HepG2 (cell line): Measurements from ENCODE around the gene NAP1L4.

Experiments used
- CBX2 ChIP-seq, 2 experiments: fragments of 200-600 bp in 1 of 2; sonication (generic); formaldehyde crosslinking in 1 of 2; IDR thresholded peaks; 2 replicates each; pipeline versions ENCODE4 v1.7.0 to v1.8.1; 2018 to 2022; ENCODE audit warnings: low read depth in 2 of 2, low read length in 1 of 2, mild to moderate bottlenecking in 1 of 2, missing genetic modification reagents in 1 of 2
- ELF1 ChIP-seq: sonication (generic); formaldehyde crosslinking; IDR thresholded peaks from 2 replicates; pipeline ENCODE4 v1.4.0; 2020; ENCODE audit warnings: missing genetic modification reagents
- KAT7 ChIP-seq: IDR thresholded peaks from 2 replicates; pipeline ENCODE4 v1.6.1; 2018; ENCODE audit warnings: borderline replicate concordance, missing compliant biosample characterization
- MTA1 ChIP-seq: sonication (generic); formaldehyde crosslinking; IDR thresholded peaks from 2 replicates; pipeline ENCODE4 v1.4.0; 2020; ENCODE audit warnings: missing genetic modification reagents, mild to moderate bottlenecking, borderline replicate concordance
- MXI1 ChIP-seq: IDR thresholded peaks from 3 replicates; pipeline ENCODE4 v1.6.1; 2012; ENCODE audit warnings: low read depth, low read length, inconsistent platforms, borderline replicate concordance
- NFYB ChIP-seq: sonication (generic); formaldehyde crosslinking; IDR thresholded peaks from 2 replicates; pipeline ENCODE4 v1.4.0; 2020; ENCODE audit warnings: missing genetic modification reagents
- SIN3A ChIP-seq: IDR thresholded peaks from 2 replicates; pipeline ENCODE4 v1.6.1; 2011; ENCODE audit warnings: low read depth, mild to moderate bottlenecking, control low read depth, low read length, borderline replicate concordance
- SP5 ChIP-seq: IDR thresholded peaks from 2 replicates; pipeline ENCODE4 v1.6.1; 2016; ENCODE audit warnings: low read depth, borderline replicate concordance
- TCF12 ChIP-seq, 2 experiments: fragments of 450-650 bp in 1 of 2; sonication (generic) in 1 of 2; formaldehyde crosslinking in 1 of 2; IDR thresholded peaks; 2 replicates each; pipeline versions ENCODE4 v1.6.1 to v1.8.0; 2017 to 2022; ENCODE audit warnings: antibody characterized with exemption in 1 of 2, mild to moderate bottlenecking in 1 of 2, missing genetic modification reagents in 1 of 2, moderate library complexity in 1 of 2
- ZNF777 ChIP-seq: sonication (generic); formaldehyde crosslinking; IDR thresholded peaks from 2 replicates; pipeline ENCODE4 v1.4.0; 2020; ENCODE audit warnings: missing genetic modification reagents
- TF ChIP-seq, protein P1 (sequence below): sonication (generic); formaldehyde crosslinking; IDR thresholded peaks from 2 replicates; pipeline ENCODE4 v1.4.0; 2020; ENCODE audit warnings: low read depth, missing genetic modification reagents
- TF ChIP-seq, protein P2 (sequence below): sonication (generic); formaldehyde crosslinking; IDR thresholded peaks from 2 replicates; pipeline ENCODE4 v1.5.0; 2020; ENCODE audit warnings: mild to moderate bottlenecking, missing genetic modification reagents, moderate library complexity
- TF ChIP-seq, protein P3 (sequence below): IDR thresholded peaks from 2 replicates; pipeline ENCODE4 v1.6.1; 2016
- TF ChIP-seq, protein P4 (sequence below): sonication (generic); formaldehyde crosslinking; conservative IDR thresholded peaks from 2 replicates; pipeline ENCODE4 v1.4.0; 2020; ENCODE audit warnings: missing genetic modification reagents

DNA sequence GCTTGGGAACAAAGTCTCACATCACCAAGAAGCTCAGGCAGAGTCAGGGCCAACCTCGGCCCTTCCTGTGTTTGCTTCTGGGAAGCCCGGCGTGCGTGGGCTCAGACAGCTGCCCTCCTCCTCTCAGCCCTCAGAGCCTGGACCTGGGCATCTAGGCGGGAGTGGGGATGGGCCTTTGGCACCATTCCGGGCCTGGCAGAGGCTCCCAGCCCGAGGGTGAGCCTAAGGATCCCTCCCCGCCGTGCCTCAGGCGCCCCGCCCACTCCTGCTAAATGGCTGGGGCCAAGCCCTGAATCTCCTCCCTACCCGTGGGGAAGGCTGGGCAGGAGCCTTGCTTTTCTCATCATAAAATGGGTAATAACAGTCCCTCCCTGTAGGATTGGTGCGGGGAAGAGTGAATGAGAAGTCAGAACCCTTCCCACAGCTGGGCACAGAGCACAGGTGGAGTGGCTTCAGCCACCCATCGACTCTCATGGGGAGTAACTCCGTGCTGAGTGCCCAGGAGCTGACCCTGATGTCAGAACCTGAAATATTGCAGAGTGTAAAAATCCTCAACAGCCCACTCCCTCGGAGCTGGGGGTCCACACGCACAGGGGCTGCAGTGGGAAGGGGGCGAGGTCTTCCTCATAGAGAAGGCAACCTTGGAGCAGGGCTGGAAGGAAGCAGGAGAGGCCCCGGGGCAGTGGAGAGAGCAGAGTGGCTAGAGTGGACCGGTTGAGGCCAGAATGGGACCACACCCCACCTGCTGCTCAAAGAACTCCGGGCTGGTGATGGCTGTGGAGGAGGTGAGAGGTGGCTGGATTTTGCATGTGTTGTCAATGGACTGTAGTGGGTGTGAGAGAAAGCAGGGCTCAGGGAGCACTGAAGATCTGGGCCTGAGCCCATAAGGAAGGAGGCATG lies 87.7 kb downstream of the NAP1L4 start:
- TF ChIP-seq, protein P1, sequence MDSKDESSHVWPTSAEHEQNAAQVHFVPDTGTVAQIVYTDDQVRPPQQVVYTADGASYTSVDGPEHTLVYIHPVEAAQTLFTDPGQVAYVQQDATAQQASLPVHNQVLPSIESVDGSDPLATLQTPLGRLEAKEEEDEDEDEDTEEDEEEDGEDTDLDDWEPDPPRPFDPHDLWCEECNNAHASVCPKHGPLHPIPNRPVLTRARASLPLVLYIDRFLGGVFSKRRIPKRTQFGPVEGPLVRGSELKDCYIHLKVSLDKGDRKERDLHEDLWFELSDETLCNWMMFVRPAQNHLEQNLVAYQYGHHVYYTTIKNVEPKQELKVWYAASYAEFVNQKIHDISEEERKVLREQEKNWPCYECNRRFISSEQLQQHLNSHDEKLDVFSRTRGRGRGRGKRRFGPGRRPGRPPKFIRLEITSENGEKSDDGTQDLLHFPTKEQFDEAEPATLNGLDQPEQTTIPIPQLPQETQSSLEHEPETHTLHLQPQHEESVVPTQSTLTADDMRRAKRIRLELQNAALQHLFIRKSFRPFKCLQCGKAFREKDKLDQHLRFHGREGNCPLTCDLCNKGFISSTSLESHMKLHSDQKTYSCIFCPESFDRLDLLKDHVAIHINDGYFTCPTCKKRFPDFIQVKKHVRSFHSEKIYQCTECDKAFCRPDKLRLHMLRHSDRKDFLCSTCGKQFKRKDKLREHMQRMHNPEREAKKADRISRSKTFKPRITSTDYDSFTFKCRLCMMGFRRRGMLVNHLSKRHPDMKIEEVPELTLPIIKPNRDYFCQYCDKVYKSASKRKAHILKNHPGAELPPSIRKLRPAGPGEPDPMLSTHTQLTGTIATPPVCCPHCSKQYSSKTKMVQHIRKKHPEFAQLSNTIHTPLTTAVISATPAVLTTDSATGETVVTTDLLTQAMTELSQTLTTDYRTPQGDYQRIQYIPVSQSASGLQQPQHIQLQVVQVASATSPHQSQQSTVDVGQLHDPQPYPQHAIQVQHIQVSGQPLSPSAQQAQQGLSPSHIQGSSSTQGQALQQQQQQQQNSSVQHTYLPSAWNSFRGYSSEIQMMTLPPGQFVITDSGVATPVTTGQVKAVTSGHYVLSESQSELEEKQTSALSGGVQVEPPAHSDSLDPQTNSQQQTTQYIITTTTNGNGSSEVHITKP (CRISPR knock-in tag), result no peak
- TF ChIP-seq, protein P2, sequence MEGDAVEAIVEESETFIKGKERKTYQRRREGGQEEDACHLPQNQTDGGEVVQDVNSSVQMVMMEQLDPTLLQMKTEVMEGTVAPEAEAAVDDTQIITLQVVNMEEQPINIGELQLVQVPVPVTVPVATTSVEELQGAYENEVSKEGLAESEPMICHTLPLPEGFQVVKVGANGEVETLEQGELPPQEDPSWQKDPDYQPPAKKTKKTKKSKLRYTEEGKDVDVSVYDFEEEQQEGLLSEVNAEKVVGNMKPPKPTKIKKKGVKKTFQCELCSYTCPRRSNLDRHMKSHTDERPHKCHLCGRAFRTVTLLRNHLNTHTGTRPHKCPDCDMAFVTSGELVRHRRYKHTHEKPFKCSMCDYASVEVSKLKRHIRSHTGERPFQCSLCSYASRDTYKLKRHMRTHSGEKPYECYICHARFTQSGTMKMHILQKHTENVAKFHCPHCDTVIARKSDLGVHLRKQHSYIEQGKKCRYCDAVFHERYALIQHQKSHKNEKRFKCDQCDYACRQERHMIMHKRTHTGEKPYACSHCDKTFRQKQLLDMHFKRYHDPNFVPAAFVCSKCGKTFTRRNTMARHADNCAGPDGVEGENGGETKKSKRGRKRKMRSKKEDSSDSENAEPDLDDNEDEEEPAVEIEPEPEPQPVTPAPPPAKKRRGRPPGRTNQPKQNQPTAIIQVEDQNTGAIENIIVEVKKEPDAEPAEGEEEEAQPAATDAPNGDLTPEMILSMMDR (CRISPR knock-in tag), result no peak
- TF ChIP-seq SIN3A (no peak), MTA1 (no peak), ELF1 (no peak), CBX2 (IDR thresholded peaks at IDR 0.05; ENCODE audit: low read depth, low read length) (no peak), CBX2 (CRISPR knock-in tag; IDR thresholded peaks at IDR 0.05; ENCODE audit: low read depth) (no peak), TCF12 (IDR thresholded peaks at IDR 0.05) (no peak), TCF12 (CRISPR knock-in tag; IDR thresholded peaks at IDR 0.05) (no peak), NFYB (CRISPR knock-in tag) (no peak), ZNF777 (CRISPR knock-in tag) (no peak), KAT7 (CRISPR knock-in tag) (no peak), MXI1 (no peak), SP5 (CRISPR knock-in tag) (no peak)
- TF ChIP-seq, protein P3, sequence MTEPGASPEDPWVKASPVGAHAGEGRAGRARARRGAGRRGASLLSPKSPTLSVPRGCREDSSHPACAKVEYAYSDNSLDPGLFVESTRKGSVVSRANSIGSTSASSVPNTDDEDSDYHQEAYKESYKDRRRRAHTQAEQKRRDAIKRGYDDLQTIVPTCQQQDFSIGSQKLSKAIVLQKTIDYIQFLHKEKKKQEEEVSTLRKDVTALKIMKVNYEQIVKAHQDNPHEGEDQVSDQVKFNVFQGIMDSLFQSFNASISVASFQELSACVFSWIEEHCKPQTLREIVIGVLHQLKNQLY, result no peak
- TF ChIP-seq, protein P4, sequence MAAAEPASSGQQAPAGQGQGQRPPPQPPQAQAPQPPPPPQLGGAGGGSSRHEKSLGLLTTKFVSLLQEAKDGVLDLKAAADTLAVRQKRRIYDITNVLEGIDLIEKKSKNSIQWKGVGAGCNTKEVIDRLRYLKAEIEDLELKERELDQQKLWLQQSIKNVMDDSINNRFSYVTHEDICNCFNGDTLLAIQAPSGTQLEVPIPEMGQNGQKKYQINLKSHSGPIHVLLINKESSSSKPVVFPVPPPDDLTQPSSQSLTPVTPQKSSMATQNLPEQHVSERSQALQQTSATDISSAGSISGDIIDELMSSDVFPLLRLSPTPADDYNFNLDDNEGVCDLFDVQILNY (CRISPR knock-in tag), result no peak
